Stimulated activated CD8-positive, alpha-beta memory T cell treated with anti-CD3 and anti-CD28 coated beads, Interleukin-4, amount 100 ng/mL, for 4 hours (primary cell): ENCODE results near the gene SANBR.
"Not testable (repeated sequence)": the region's sequence is repeated elsewhere in the genome, so short reads cannot be mapped to it uniquely, and the experiment has no call there.

Experiments
- DNase-seq, 2 donors: peaks; one replicate each; pipeline ENCODE4 v3.0.0-alpha.2; 2020; ENCODE audit warnings: low read depth in 2 of 2, low spot score in 1 of 2

The SANBR gene

DNA sequence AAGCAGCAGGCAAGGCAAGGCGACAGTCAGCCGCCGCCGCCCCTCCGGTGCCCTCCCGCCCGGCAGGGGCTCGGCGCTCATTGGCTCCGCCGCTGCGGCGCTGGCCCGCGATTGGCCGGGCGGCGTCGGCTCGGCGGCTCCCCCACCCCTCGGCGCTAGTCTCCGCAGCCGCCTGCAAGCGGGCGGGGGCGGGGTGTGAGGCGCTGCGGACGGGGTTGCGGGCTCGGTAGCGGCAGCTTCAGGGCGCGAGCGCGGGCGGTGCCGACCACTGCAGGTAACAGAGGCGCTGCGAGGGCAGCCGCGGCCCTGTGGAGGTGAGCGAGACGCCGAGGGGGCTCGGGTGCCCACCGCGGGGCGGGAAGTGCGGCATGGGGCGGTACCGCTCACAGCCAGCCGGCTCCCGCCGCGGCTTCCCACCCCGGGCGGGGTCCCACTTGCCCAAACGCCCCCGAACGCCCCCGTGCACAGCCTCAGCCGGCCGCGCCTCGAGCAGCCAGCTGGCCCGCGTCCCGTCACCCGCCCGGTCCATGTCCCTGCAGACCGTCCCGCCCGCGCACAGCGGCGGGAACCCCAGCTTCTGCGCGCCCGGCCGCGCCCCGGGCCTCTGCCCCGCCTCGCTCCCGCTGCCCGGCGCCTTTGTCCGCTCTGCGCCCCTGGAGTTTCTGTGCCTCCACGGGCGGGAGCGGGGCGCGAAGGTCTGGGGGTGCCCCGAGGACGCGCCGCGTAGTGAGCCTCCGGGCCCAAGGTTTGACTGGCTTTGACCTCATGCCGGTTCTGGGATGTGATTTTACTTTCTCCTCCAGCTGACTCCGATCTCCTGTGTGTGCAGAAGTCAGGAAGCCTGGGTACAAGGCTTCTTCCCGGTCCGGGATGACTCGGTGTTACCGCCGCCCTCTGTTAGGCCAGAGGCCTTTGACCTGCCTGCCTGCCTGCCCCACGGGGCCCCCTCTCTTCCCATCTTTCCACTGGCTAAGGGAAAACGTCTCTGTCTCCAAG, at the start of gene SANBR:
Gene SANBR, plus strand, starts transcription at position 158 of the 996 bp plus-strand sequence. CDS start 4,480 bp downstream, outside the sequence.
- peak; percentile 45 to 69 for DNase-seq

DNA sequence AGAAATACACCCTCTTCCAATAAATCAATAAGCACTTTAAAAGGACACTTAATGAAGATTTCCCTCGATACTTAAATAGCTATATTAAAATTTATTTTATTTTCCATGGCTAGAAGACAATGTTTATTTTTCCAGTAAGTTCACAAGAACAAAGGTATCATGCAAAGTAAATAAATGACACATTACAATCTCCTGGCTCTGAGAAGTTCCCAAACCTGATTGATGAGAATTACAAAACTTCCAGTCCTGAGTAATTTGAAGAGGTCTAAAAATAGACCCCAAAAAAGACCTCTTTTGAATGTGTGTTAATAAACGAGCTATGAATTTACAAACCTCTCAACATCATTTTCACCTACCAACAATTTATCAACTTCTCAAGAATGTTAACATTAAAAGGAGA, 49.7 kb upstream of the SANBR start:
- no peak for DNase-seq

DNA sequence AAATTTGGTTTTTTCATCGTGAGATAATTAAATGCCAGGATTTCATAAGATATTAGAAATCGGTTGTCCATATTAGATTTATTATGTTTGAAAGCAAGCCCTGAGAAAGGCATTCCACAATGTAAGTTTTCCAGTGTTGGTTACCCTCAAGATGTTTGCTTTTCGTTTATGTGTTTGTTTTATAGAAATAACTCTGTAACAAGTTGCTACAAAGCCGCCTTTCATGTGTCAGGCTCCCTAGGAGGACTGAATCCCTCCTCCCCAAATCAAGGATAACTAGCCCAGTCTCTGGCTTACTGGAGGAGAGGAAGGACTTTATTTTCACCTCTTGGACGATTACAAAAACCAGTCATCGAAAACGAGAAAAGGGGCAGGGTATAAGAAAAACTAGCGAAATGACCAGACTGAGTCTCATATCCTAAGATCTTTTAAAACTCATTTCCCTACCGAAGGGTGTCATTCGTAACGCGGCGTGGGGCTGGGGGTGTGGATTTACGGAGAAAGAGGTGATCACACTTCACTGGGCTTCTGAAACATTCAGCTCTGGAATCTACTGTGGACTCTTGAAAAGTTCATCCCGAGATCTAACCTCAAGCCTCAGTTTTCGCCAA, 49.2 kb upstream of the SANBR start:
- DNase-seq: no peak

DNA sequence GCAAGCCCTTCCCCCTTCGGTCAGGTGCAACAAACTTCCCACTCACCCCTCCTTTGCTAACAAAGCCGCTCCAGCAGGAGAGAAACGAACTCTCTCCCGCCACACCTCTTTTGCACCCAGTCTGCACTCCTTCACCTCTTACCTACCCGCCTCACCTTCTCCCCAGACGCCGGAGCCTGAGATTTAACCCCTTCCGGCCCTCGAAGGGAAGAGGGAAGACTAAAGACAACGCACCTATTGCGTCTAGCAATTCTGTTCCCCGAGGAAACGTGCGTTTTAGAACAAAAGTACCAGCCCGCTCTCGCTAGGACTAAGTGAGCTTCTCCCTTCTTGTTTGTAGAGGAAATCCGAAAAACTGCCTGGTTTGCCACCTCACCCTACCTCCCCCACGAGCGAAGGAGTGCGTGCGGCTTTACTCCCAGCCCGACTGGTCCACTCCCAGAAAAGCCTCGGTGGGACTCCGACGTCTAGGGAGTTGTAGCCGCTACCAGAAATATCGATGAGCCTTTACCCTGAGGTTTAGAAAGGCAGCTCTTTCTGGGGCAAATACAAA, 48.6 kb upstream of the SANBR start:
- DNase-seq: peak; percentile 28 to 43

DNA sequence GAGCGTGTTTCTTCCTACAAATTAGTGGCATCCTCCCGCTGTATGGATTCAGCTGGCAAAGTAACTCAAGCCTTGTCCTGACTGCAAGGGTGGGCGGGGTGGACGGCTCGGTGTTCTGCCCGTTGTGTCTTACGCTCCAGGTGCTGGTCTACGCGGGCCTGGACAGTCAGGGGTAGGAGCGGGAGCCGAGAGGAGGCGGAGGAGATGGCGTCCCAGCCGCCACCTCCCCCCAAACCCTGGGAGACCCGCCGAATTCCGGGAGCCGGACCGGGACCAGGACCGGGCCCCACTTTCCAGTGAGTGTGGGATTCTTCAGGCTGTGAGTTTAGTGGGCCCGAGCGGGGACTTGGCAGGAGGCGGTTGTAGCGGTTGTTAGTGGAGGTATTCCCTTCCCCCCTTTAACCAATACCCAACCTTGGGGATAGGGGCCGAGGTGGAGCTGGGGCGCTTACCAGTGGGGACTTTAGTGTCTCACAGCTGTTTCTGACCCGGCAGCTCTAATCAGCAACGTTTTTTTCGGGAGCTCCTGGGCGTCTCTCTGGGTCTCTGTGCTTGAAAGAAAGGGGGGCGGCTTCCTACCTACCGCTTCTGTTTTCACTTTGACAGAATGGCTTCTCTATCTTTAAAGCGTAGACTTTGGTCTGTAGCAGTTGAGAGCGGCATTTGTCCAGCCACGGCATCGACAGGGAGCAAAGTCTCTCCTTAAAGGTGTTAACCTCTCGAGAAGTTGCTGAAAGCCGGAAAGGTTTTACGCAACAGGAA, 47.9 kb upstream of the SANBR start, which contains the start of the genes PEX13 and PUS10:
Gene PEX13, plus strand, starts transcription at position 165 of the 762 bp plus-strand sequence. Its CDS starts 40 bp downstream, at position 205.
Gene PUS10, minus strand, starts transcription at position 700 of the 762 bp plus-strand sequence. CDS start 6,365 bp downstream, outside the sequence.
- DNase-seq: peak; percentile 15 to 21

DNA sequence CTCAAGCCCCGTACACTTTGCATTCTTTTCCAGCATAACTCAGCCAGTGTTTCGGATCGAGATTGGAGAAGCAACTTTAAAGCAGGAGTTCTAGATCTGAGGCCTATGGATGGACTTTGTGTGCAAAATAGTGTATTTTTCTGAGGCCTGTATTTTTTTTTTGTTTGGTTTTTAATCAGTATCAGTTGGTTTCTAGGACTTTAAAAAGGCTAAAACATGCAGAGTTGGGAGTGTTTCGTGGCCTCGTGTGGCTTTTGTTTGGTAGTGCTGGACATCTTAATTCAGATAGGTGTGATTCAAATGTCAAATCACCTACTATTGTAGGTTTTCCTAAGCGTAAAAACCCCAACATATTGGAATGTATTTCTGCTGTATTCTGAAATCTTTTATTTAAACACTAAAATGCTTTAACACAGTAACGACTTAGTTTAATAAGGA, 47.3 kb upstream of the SANBR start:
- no peak for DNase-seq

DNA sequence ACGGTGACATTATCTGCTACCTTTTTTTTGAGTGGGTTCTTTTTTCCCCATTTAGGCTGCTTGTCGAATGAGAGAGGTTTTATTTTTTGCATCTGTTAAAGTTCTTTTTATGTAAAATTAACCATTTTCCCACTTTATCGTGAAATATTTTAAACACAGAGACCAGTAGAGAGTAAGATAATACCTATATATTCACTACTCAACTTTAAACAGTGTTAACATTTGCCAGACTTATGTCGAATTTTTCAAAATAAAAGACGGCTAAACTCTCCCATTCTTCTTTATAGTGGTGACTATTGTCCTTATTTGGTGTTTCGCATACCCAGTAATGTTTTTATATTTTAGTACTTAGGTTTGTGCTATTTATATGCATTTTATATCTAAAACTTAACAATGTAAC, 46.9 kb upstream of the SANBR start:
- no peak for DNase-seq

DNA sequence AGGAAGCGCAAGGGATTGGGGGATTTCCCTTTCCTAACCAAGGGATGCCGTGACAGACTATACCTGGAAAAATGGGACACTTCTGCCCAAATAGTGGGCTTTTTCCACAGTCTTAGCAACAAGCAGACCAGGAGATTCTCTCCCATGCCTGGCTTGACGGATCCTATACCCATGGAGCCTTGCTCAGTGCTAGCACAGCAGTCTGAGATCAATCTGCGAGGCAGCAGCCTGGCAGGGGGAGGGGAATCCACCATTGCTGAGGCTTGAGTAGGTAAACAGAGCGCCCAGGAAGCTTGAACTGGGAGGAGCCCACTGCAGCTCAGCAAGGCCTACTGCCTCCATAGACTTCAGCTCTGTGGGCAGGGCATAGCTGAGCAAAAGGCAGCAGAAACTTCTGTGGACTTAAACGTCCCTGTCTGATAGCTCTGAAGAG, 44.4 kb upstream of the SANBR start:
- no peak for DNase-seq

DNA sequence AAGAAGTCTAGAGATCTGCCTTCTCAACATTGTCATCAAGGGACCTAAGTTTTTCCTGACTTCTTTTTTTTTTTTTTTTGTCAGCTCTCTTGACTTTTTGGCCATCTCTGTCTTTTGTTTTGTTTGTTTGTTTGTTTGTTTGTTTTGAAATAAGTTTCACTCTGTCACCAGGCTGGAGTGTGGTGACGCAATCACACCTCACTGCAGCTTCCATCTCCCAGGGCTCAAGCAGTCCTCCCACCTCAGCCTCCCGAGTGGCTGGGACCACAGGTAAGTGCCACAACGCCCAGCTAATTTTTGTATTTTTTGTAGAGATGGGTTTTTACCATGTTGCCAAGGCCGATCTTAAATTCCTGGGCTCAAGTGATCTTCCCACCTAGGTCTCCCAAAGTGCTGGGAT, 42.0 kb upstream of the SANBR start:
- DNase-seq: no peak

DNA sequence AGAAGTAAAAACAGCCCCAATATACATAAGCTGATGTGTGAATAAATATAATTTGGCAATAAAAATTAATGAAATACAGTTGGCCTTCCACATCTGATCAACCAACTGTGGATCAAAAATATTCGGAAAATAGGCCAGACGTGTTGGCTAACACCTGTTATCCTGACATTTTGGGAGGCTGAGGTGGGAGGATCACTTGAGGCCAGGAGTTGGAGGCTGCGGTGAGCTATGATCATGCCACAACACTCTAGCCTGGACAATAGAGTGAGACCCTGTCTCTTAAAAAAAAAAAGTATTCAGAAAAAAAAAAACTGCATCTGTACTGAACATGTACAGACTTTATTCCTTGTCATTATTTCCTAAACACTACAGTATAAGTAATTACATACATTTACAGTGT, 36.1 kb upstream of the SANBR start:
- no peak for DNase-seq

DNA sequence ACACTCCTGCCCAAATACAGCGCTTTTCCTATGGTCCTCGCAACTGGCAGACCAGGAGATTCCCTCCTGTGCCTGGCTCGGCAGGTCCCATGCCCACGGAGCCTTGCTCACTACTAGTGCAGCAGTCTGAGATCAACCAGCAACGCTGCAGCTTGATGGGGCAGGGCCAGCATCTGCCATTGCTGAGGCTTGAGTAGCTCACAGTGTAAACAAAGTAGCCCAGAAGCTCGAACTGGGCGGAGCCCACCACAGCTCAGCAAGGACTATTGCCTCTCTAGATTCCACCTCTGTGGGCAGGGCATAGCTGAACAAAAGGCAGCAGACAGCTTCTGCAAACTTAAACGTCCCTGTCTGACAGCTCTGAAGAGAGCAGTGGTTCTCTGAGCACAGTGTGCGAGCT, 31.1 kb upstream of the SANBR start:
- DNase-seq: not testable (repeated sequence)

DNA sequence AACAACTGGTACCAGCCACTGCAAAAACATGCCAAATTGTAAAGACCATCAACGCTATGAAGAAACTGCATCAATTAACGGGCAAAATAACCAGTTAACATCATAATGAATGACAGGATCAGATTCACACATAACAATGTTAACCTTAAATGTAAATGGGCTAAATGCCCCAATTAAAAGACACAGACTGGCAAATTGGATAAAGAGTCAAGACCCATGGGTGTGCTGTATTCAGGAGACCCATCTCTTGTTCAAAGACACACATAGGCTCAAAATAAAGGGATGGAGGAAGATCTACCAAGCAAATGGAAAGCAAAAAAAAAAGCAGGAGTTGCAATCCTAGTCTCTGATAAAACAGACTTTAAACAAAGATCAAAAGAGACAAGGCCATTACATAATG, 29.0 kb upstream of the SANBR start:
- DNase-seq: not testable (repeated sequence)

DNA sequence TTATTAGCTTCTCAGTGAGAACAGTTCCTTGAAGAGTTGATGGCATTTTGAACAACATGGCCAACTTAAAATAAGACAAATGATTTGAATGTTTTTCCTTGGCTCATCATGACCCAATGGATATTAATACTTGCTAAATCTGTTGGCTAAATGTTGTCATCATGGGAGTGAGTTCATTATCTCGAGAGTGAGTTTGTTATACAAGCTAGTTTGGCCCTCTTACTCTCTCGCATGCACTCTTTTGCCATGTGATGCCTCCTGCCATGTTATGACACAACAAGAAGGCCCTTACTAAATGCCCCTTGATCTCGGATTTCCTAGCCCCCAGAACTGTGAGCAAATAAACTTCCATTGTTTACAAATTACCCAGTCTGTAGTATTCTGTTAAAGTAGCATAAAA, 22.9 kb upstream of the SANBR start:
- DNase-seq: no peak

DNA sequence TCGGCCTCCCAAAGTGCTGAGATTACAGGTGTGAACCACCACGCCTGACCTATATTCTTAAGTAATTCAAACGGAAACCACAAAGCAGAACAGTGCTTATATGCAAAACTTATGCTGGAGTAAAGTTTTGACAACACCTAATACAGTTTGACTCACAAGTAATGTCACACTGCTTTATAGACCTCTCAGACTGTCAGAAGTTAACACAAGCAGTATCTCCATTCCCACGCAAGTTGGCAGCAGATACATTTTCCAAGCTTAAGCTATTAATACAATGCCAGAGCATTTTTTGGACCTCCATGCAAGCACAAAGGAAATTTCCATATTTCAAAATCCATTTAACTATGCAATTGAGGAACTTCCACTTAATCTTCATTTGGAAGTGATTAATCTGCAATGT, 21.0 kb upstream of the SANBR start:
- no peak for DNase-seq

DNA sequence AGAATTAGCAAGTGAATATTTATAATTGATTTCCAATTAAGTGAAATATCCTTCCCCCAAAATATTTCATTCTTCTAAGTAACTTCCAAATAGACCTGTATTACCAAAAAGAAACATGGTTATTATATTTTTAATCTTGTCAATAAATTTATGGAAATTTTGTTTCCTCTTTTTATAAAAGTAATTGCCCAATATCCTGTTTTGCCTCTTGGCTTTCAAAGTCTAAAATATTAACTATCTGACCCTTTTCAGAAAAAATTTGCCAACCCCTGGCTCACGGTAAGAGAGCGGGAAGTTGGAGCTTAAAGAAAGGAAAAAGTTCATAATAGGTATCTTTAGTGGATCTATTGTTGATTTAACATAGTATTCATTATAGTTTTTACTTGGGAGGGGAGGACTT, 20.4 kb upstream of the SANBR start:
- no peak for DNase-seq

DNA sequence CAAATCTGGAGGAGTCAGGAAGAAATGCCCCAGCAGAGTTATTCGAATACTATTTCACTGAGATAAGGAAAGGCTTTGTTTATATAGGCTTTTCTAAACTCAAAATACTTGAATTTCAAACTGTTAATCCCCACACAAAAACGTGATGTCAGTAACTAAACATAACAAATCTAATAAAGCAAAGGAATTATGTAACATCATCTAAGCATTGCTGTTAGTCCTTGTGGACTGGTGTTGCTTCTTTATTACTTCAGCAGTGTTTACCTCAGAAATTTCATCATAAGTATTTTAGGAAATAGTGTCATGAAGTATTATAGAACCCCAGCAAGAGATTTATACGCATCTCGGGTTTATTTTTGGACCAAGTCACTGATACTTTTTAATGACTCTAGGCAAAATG, 19.7 kb upstream of the SANBR start:
- no peak for DNase-seq

DNA sequence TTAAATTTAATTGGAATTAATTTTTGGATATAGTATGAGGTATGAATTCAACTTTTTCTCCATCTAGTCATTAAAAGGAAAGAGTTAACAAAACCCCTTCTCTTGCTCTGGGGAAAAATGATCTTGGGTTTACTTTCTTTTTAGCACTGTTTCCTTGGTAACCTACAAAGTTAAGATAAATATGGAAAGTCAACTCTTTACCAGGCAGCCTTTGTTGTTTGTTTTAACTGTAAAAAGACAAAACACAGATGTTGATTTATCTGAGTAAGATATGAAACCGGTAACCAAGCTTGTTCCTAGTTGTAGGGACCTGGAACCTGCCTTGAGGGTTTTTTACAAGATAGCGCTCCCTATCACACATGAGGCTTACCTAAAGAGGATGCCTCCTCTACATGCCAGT, 10.1 kb upstream of the SANBR start:
- DNase-seq: no peak

DNA sequence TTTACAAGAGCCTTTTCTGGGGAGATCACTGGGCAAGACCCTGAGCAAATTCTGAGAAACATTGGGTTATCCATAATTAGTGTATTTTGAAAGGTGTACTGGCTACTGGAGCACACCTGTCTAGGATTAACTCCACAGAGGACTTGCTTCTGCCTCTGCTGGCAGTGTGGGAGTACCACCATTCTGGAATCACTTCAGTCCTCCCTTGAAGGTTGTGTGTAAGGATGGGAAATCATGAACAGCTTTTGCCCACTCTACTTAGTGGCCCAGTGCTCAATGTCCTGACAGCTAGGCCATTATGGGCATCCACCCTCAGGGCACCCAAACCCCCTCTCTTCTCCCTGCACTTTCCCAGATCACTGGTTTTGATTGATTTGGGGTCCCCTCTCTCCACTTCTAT, 8.1 kb upstream of the SANBR start:
- DNase-seq: no peak

DNA sequence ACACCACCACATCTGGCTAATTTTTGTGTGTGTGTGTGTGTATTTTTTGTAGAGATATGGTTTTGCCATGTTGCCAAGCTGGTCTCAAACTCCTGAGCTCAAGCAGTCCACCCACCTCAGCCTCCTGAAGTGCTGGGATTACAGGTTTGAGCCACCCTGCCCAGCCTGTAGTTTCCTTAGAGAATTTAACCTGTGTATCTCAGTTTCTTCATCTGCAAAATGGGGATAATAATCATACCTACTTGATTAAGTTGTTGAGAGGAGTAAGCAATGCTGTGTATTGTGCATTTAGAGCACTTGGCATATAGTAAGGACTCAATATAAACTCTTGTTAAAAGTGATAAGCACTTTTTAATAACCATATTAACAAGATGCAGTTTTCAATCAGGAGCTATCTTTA, 6.3 kb upstream of the SANBR start:
- no peak for DNase-seq

DNA sequence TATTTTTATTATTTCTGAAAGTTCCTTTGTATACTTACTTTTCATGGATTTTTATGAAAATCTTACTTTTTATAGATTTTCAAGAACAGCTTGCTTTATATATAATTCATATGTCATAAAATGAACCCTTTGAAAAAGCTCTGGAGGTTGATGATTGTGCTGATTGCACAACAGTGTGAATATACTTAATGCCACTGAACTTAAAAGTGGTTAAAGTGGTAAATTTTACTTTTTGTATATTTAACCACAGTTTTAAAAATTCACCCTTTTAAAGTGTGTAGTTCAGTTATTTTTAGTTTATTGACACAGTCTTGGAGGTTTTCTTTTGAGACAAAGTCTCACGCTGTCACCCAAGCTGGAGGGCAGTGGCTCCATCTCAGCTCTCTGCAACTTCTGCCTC, 8.4 kb downstream of the SANBR start:
- no peak for DNase-seq

DNA sequence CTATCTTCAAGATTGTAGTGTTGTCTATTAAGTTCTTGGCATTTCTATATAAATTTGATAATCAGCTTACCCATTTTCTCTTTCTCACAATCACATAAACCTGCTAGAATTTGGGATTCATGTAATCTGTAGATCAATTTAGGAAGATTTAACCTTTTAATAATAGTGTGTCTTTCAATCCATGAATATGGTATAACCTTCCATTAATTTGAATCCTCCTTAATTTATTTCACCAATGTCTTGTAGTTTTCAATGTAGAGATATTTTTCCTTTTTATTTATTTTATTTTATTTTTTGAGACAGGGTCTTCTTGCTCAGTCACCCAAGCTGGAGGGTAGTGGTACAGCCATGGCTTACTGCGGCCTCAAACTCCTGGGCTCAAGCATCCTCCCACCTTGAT, 20.2 kb downstream of the SANBR start:
- no peak for DNase-seq
